Esophagus muscularis mucosa (tissue), 4 donors: ENCODE data around the gene TSC1. TPM values are rescaled to one million over a fixed set of nuclear protein-coding genes. Genes with fewer than 3 reads are reported as not detected.

Source experiments
- DNase-seq: peaks from one replicate; pipeline ENCODE4 v3.0.0-alpha.2; 2017; ENCODE audit errors: extremely low spot score
- H3K27ac ChIP-seq, 4 donors: fragments of 200-600 bp; sonication (generic); replicated peaks in 1 of 4; 1 replicate in 3 of 4; 2 replicates in 1 of 4; pipeline ENCODE4 v1.5.1; 2016 to 2019; ENCODE audit warnings: mild to moderate bottlenecking in 1 of 4
- H3K27me3 ChIP-seq, 4 donors: fragments of 200-600 bp; sonication (generic); one replicate each; pipeline versions ENCODE4 v1.5.1 to v1.6.0; 2016 to 2019
- H3K36me3 ChIP-seq, 4 donors: fragments of 200-600 bp; sonication (generic); one replicate each; pipeline ENCODE4 v1.5.1; 2016 to 2019
- H3K4me1 ChIP-seq, 4 donors: fragments of 200-600 bp; sonication (generic); one replicate each; pipeline ENCODE4 v1.5.1; 2016 to 2019
- H3K4me3 ChIP-seq, 4 donors: fragments of 200-600 bp; sonication (generic); 1 replicate in 2 of 4; 2 replicates in 2 of 4; pipeline ENCODE4 v1.5.1; 2016 to 2019; ENCODE audit warnings: mild to moderate bottlenecking in 4 of 4, moderate library complexity in 1 of 4
- H3K9me3 ChIP-seq, 4 donors: fragments of 200-600 bp; sonication (generic); 1 replicate in 3 of 4; 2 replicates in 1 of 4; pipeline ENCODE4 v1.5.1; 2016 to 2019
- CTCF ChIP-seq, 3 experiments: fragments of 200-600 bp in 2 of 3; fragments of 450-650 bp in 1 of 3; sonication (generic) in 2 of 3; IDR thresholded peaks; one replicate each; pipeline ENCODE4 v1.5.1; 2017 to 2019; ENCODE audit warnings: antibody characterized with exemption in 3 of 3, mild to moderate bottlenecking in 2 of 3, moderate library complexity in 1 of 3
- EP300 ChIP-seq: sonication (generic); formaldehyde crosslinking; IDR thresholded peaks from one replicate; pipeline ENCODE4 v1.6.1; 2017; ENCODE audit warnings: antibody characterized with exemption
- POLR2A ChIP-seq: fragments of 450-650 bp; IDR thresholded peaks from one replicate; pipeline ENCODE4 v1.6.1; 2017; ENCODE audit warnings: antibody characterized with exemption, moderate library complexity, mild to moderate bottlenecking, low read depth
- POLR2AphosphoS5 ChIP-seq, 2 donors: sonication (generic); formaldehyde crosslinking; IDR thresholded peaks; one replicate each; pipeline ENCODE4 v1.6.1; 2017; ENCODE audit warnings: antibody characterized with exemption in 2 of 2
- WGBS: methylation state at CpG from one replicate; pipeline ENCODE4 v1.1.5; 2018; 5-methylcytosine and 5-hydroxymethylcytosine counted together
- intact Hi-C: fragments of 100-400 bp; cut with DNase I; formaldehyde crosslinking; loops from one replicate; pipeline ENCODE4 v1.15.1; 2023
- total RNA-seq, 4 donors: library from RNA; depleted of rRNA; stranded (reverse); fragments of >200 nt; gene quantifications; one replicate each; pipeline versions ENCODE4 v1.1.0 to v1.2.1, GENCODE V29; 2016

TSC1 gene
- total RNA-seq, 4 donors from 2014 or later, result 25.0 to 36.9 (median 30.6) TPM

DNA sequence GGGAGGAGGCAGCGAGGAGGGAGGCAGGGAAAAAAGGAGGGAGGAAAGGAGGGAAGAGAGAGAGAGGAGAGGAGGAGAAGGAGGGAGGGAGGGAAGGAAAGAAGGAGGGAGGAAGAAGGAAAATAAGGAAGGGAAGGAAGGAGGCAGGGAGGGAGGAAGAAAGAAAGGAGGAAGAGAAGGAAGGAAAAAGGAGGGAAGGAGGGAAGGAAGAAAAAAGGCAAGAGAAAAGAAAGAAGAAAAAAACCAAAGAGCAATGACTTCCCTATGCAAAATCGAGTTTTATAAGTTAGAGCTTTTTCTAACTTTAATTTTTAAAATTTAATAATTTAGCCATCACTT is 33.7 kb upstream of the TSC1 start:
- Histone ChIP-seq H3K4me3 (no peak overlapping the region), H3K36me3 (no peaks in the 10 kb centered on the region), H3K27ac (no peak overlapping the region), H3K27me3 (peaks cover 0 to 83% (median 17%) of the 10 kb centered on the region in 4 donors), H3K9me3 (no peaks in the 10 kb centered on the region), H3K4me1 (peaks cover 0 to 4% (median 4%) of the 10 kb centered on the region in 4 donors)
- no peak for DNase-seq
- intact Hi-C loops, result no loop called here
- WGBS, result 22% methylated on average over 2 of the region's 2 CpGs
- TF ChIP-seq POLR2AphosphoS5 (IDR thresholded peaks at IDR 0.05) (no peak), POLR2A (no peak), CTCF (IDR thresholded peaks at IDR 0.05) (no peak), EP300 (no peak)

- Histone ChIP-seq H3K36me3 (no peaks in the 10 kb centered on the region), H3K27ac (no peak overlapping the region), H3K9me3 (no peaks in the 10 kb centered on the region), H3K27me3 (peaks cover 0 to 81% (median 17%) of the 10 kb centered on the region in 4 donors), H3K4me3 (no peak overlapping the region), H3K4me1 (peaks cover 4 to 13% (median 9%) of the 10 kb centered on the region in 4 donors)
- intact Hi-C loops, result no loop called here
- WGBS, result 93% methylated on average over 3 of the region's 3 CpGs
- DNase-seq, result no peak
- TF ChIP-seq CTCF (IDR thresholded peaks at IDR 0.05) (no peak), POLR2A (no peak), POLR2AphosphoS5 (IDR thresholded peaks at IDR 0.05) (no peak), EP300 (no peak)
Measured at GRCh38 chr9:132976571-132976970, 32.2 kb upstream of the TSC1 start.

- Histone ChIP-seq H3K9me3 (no peaks in the 10 kb centered on the region), H3K27me3 (peaks cover 0 to 81% (median 17%) of the 10 kb centered on the region in 4 donors), H3K4me1 (peaks cover 4 to 13% (median 9%) of the 10 kb centered on the region in 4 donors), H3K36me3 (no peaks in the 10 kb centered on the region), H3K4me3 (no peak overlapping the region), H3K27ac (no peak overlapping the region)
- WGBS, result 51% methylated on average over 6 of the region's 6 CpGs
- no peak for TF ChIP-seq POLR2A
- no peak for TF ChIP-seq CTCF (IDR thresholded peaks at IDR 0.05)
- no peak for TF ChIP-seq EP300
- no peak for DNase-seq
- intact Hi-C loops, result no loop called here
Measured at GRCh38 chr9:132975961-132976360, 31.5 kb upstream of the TSC1 start.

GRCh38 chr9:132973713-132974112 is 29.3 kb upstream of the TSC1 start:
- intact Hi-C loops, result no loop called here
- Histone ChIP-seq H3K36me3 (no peaks in the 10 kb centered on the region), H3K4me1 (peaks cover 4 to 13% (median 9%) of the 10 kb centered on the region in 4 donors), H3K27me3 (peaks cover 0 to 81% (median 9%) of the 10 kb centered on the region in 4 donors), H3K9me3 (no peaks in the 10 kb centered on the region), H3K27ac (no peak overlapping the region), H3K4me3 (no peak overlapping the region)
- DNase-seq, result no peak
- WGBS, result 95% methylated on average over 5 of the region's 5 CpGs
- TF ChIP-seq EP300 (no peak), POLR2A (no peak), POLR2AphosphoS5 (IDR thresholded peaks at IDR 0.05) (no peak), CTCF (IDR thresholded peaks at IDR 0.05) (no peak)

DNA sequence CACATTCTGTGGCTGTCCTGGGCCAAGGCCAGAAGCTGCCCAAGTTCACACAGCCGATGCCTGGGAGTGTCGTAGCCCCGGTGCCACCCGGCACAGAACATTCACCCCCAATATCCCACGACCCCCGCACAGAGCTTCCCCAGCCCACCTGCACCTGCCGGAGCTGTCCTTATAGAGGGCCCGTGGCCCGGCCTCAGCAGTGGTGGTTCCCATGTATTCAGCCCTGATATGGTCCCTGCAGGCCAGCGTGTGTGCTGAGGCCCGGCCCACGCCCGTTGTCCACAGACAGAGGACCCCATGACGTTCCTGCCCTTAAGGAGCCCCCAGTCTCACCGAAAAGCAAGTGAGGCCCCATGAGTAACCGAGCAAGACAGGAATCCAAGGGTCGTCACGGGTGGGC is 28.8 kb upstream of the TSC1 start:
- Histone ChIP-seq H3K4me1 (peaks cover 4 to 13% (median 9%) of the 10 kb centered on the region in 4 donors), H3K36me3 (no peaks in the 10 kb centered on the region), H3K9me3 (no peaks in the 10 kb centered on the region), H3K27ac (no peak overlapping the region), H3K4me3 (no peak overlapping the region), H3K27me3 (peaks cover 0 to 82% (median 4%) of the 10 kb centered on the region in 4 donors)
- no peak for DNase-seq
- 92% methylated on average over 5 of the region's 18 CpGs for WGBS
- TF ChIP-seq POLR2A, result no peak
- no peak for TF ChIP-seq CTCF (IDR thresholded peaks at IDR 0.05)
- TF ChIP-seq POLR2AphosphoS5 (IDR thresholded peaks at IDR 0.05), result no peak
- no peak for TF ChIP-seq EP300
- intact Hi-C loops, result no loop called here
